GM18502 (cell line): ENCODE results near the gene TRA2B.
"Not testable (repeated sequence)": the region's sequence is repeated elsewhere in the genome, so short reads cannot be mapped to it uniquely, and the experiment has no call there.

Experiments
- ATAC-seq: cut with Tn5 transposase; IDR thresholded peaks from one replicate; pipeline ENCODE4 v1.9.1; 2021; ENCODE audit warnings: mild to moderate bottlenecking; ENCODE audit not compliant: unreplicated experiment, poor library complexity

The TRA2B gene

DNA sequence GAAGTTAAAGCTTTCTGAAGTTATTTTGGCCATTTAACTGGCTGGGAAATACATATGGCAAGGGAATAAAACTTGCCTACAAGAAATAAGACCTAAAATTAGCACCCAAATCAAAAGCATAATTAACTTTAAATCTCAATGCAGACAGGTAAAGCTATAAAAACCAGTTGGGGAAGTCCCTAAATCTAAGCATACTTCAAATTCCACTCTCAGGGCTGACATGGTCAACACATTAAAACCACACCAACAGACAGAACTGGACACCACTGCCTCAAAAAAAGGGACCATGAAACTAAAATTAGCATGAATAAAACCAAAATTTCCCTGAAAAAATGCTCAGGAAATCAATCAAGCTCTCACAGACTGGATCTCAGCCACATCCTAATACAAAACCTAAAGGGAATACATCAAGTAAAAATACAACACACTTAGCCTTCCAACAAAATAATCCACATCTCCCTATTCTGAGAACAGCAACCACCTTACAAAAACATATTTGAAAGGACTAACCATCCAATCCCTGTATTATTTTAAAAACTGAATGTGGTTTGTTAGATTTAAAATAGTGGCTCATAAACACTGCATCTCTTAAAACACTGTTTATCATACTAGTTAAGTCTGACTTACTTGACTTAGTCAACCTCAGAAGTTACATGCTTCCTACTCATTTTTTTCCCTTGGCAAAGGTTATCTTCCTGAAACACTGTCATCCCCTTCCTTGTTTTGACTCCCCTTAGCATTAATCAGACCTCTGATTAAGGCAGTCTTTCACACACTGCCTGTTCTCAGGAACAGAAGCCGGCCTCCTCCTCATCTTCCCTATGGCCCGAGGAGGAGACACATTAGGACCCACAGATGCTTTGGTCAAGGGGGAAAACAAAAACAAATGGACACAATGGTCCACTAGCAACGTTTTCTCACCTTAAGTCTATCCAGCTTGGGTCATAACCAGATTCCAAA lies 8.3 kb downstream of the TRA2B start:
- no peak for ATAC-seq

DNA sequence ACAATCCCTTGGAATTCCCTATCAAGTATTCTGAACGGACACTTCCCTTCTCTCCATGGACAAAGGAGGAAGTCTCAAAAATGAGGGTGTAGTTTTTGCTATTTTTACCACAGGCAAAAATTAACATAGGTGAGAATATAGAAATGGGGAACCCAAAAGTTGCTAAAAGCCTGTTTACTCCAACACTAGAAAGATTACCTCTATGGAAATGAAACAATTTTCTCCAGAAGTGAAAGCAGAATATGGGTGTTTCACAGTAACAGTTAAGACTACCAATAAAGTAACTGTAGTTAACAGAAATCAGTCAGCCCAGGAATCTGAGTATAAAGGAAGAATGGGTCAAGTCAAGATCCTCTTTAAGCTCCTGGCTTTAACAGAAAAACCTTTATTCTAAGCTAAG lies 9.3 kb downstream of the TRA2B start:
- ATAC-seq: no peak

DNA sequence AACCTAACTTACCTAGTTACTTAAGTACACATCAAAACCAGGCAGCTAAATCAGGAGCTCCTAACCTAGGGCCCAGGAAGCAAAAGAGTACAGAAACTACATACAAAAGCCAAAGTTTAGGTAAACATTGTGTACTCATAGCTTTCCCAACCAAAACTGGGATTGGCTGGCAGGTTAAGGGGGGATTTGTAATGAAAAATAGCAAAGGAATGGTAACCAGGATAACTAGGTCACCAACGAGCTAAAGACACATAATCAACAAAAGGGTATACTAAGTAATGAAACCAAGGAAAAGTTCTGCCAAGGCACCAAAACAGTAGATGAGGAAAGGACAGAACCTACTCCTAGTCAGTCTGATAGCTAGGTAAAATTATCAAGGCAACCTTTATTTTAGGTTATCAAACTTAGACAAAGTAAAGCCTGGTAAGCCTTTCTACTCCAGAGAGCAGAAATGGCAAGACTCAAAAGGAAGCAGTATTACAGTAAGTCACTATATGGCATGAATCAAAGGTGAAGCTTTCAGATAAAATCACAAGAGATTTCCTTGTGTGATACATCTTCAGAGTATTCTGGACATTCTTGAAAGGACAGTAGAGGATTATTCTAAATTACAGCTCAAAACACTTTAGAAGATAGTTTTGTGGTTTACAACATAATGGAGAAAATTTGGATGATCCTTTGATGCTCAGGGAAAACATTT lies 10.2 kb downstream of the TRA2B start:
- no peak for ATAC-seq

DNA sequence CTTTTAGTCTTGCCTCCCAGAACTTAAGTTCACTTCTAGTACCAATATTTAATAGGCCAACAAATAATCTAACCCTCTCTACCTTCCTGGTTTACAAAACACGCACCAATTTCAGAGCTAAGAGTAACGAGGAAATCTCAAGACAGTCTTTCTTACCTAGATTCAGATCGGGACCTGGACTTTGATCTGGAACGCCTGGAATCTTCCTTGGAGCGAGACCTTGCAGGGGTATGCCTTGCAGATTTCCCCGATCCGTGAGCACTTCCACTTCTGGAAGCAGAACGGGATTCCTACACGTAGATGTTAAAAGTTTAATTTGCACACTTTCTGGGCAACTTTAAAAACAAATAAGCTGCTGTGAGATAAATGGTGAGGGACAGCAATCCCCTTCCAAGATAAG lies 11.4 kb downstream of the TRA2B start:
- ATAC-seq: no peak

DNA sequence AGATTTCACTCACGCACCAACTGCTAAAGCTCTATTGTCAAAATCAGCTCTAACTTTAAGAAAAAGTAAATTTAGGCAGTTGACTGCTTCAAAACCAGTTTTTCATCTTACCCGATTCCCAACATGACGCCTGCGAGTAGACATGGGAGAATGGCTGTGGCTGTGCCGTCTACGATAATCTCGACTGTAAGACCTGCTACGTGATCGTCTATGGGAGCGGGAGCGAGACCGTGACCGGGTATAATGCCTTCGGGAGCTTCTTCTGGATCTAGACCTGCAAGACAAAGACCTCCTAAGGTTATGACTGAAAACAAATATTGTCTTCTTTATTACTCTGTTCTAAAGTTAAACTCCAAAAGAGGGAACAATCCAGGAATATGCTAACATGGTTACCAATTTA lies 12.5 kb downstream of the TRA2B start:
- ATAC-seq: no peak

DNA sequence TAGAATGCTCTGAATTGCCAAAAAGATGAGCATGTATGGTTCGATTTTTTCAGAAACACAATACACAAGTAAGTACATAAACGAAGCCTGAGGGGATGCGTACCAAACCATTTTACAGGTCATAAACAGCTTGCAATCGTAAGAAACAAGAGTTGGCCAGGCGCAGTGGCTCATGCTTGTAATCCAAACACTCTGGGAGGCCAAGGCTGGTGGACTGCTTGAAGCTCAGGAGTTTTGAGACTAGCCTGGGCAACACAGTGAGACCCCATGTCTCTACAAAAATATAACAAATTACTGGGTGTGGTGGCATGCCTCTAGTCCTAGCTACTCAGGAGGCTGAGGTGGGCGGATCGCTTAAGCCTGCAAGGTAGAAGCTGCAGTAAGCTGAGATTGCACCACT lies 13.4 kb downstream of the TRA2B start:
- no peak for ATAC-seq

DNA sequence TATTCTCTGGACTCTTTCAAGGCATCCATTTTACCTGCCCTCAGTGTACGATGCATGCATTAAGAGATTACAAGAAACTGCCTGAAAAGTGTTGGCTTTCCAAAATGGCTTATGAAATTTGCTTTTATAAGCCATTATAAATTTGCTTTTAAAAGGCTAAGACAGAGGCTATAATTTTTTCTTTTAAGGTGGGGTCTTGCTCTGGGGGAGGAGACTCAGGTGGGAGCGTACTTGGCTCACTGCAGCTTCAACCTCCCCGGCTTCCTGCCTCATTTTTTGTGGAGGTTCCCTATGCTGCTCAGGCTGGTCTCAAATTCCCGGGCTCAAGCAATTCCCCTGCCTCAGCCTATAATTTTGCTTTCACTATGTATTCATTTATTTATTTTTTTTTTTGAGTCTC lies 17.6 kb downstream of the TRA2B start:
- no peak for ATAC-seq

DNA sequence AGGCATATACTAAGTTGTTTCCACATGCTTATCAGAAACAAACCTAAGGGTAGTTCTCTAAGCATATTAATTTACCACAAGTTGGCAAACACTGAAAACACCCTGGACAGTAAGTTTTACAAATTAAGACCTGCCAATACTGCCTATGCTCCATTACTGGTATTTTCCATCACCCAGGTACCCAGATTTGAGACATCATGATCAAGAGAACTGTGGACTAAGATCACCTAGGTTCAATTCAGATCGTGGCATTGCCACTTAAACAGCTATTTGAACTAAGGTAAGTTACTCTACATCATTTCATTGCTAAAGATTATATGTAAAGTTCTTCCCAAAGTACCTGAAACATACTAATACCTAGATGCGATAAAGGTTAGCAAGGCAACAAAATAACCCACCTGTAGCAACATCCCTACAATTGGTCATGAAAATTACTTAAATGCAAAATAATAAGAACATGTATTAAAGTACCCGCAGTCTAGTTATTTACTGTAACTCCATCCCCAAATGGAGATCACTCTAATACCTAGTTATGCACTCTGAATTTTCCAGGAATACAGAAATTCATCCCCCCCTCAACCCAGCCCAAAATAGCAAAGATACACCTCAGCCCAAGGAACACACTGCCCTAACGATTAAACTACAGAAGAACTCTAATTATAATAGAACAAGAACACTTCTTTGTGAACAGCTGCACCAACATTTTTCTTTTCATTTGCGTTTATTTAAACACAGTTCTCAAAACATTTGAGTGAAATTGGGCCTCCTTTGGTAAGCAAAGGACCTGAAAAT lies 21.6 kb downstream of the TRA2B start:
- no peak for ATAC-seq

DNA sequence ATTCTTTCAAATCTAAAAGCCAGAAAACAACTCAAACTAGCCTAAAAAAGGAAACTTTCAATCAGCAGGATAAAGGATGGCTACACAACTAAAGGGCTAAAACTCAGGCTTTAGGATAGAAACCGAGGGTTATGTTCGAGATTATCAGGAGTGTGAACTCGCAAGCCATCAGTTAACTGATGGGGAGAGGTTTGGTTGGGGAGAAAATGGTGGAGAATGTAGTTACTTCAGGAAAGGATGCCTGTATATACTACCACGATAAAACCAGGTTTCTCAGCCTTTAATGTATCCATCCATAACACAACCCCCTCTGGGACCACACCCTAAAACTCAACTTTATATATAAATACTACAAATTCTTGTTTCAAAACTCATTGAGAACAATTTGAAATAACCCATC lies 22.2 kb downstream of the TRA2B start:
- no peak for ATAC-seq

DNA sequence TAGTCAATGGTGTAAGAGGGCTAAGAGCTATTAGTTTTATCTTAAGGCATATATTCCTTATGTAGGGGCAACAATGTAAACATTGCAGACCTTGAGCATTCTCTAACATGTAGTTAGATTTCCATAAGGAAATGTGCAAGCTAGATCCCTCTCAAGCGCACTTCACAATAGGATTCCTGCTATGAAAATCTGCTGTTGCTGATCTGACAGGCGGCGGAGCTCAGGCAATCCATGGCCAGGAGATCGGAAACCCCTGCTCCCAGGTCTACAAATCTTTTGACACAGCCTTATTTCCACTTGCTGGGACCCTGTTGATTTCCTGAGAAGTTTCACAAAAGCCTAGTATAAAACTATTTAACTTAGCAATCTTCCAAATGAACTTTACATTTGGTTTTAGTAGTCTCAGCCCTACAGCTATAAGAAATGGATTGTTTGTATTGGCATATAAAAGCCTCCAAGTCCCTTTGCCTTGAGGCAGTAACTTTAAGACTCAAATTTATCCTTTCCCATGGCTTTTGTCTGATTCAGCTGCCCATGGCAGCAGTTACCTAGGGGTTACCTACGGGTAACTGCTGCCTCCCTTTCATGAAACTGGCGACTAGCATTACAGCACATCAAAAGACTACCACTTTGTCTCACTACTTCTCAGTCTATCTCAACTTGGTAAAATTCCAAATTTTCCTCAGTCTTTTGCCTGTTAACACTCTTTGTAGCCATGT lies 22.7 kb downstream of the TRA2B start:
- no peak for ATAC-seq

DNA sequence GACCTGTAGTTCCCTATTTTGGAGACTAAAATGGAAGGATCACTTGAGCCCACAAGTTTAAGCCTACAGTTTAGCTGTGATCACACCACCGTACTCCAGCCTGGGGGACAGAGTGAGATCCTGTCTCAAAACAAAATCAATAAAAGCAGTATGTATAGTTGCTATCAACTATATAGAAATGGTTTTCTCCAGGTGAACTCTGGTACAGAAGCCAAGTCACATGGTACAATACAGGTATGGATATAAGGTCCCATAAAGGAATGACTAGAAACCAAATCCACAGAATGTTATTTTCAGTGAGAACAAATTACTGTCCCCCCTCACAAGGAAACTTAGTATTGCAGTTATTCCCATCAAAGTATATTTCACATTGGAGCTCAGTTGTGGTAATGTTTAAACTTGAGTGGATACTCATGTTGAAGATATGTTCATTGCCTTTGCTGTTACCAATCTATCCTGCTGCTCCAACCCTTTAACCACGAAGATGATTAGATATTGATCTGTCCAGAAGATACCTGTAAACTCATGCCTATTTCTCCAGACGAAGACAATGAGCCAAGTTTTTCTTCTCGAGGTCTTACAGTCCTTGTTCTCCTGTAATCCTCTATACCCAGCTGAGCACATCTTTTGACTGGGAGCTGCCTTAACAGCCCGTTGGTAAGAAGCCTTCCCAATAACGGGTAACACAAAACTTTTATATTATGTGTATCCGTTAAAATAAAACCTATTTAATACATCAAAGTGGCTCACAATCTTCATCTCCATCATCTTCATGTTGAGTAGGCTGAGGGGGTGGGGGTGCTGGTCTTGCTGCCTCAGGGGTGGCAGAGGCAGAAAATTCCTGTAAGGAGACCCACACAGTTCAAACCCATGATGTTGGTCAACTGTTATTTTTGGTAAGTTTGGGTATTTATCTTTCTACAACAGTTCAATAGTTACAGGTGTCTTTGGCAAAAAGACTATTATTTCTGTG lies 24.6 kb downstream of the TRA2B start:
- no peak for ATAC-seq

DNA sequence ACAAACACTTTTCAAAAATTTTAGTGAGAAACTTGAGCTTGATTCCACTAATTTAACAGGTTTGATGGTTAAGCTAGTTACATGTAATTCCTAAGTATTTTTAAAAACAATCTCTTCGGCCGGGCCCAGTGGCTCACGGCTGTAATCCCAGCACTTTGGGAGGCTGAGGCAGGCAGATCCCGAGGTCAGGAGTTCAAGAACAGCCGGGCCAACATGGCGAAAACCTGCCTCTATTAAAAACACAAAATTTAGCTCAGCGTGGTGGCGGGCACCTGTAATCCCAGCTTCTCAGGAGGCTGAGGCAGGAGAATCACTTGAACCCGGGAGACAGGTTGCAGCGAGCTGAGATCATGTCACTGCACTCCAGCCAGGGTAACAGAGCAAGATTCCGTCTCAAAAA lies 25.3 kb downstream of the TRA2B start:
- ATAC-seq: no peak

DNA sequence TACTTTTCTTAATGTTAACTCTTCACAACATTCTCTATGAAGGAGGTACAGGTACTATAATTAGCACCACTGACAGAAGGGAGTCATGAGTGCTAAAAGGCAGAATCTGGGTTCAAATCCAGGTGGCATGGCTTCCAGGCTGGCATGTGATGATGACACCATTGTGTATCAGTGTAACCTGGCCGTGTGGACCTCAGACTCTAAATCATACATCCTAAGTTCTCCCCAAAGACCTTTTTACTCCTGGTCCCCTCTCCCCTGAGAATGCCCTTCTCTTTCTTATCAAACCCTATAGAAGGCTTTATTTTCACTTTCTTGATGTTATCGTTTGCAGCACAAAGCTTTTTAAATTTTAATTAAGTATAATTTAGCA lies 26.8 kb downstream of the TRA2B start:
- ATAC-seq: not testable (repeated sequence)

DNA sequence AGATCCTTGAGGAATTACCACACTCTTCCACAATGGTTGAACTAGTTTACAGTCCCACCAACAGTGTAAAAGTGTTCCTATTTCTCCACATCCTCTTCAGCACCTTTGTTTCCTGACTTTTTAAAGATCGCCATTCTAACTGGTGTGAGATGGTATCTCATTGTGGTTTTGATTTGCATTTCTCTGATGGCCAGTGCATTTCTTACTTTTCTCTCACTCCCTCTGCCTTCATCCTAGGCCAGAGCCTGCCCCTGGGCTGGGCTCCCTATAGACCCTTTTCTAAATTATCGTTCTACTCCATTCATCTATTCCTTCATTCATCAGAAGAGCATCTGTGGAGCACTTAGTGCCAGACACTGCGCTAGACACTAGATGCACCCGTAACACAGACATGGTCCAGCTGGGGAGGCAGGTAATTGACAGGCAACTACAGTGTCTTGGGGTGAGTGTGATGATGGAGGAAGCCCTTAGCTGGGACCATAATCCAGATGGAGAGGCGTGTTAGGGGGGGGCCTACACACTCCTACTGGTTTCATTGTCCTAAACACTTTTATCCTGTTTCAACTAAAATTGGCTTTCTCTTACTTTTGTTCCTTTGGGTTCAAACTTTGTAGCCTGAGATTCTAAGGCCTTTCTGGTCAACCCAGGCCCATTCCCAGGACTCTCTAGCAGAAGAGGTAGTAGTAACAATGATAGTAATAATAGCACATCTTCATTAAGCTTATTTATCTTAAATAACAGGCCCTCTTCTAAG lies 27.3 kb downstream of the TRA2B start:
- not testable (repeated sequence) for ATAC-seq

DNA sequence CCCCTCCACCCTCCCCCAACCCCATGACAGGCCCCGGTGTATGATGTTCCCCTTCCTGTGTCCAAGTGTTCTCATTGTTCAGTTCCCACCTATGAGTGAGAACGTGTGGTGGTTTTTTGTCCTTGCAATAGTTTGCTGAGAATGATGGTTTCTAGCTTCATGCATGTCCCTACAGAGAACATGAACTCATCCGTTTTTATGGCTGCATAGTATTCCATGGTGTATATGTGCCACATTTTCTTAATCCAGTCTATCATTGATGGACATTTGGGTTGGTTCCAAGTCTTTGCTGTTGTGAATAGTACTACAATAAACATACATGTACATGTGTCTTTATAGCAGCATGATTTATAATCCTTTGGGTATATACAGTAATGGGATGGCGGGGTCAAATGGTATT lies 27.9 kb downstream of the TRA2B start:
- not testable (repeated sequence) for ATAC-seq

DNA sequence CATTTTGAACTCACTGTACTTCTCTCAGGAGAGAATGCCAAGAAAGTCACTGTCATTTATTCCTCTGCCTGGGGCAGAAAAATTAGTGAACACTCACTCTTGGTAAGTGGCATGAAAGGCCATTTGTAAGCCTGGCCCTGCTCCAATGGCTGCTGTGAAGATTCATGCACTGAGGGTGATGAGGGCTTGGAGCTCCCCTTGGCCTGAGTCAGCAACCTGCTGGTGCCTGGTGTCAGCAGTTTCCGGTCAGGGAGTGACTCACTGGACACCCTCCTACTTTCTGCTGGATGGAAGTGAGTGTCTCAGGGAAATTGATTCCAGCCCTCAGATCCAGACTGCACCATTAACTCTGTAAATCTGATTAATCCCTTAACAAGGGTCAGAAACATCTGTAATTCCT lies 37.6 kb downstream of the TRA2B start:
- ATAC-seq: no peak

DNA sequence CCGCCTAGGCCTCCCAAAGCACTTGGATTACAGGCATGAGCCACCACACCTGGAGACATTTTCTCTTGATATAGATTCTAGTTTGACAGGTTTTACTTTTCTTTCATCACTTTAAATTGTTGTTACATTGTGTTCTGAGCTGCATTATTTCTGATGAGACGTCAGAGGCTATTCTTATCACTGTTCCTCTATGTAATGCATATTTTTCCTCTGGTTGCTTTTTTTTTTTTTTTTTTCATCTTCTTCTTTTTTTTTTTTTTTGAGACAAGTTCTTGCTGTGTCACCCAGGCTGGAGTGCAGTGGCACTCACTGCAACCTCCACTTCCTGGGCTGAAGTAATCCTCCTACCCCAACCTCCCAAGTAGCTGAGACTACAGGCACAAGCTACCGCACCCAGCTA lies 41.2 kb downstream of the TRA2B start:
- ATAC-seq: no peak

DNA sequence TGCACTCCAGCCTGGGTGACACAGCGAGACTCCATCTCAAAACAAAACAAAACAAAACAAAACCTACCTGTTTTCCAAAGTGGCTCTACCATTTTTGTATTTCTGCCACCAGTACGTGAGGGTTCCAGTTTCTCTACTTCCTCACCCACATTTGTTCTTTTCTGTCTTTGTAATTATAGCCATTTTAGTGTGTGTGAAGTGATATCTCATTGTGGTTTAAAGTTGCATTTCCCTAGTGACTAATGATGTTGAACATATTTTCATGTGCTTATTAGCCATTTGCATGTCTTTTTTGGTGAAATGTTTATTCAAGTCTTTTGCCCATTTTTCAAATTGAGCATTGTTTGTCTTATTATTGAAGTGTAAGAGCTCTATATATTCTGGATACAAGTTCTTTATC lies 50.7 kb downstream of the TRA2B start:
- no peak for ATAC-seq
